Keratinocyte (primary cell): ENCODE results near the gene CADM2. TPM values are rescaled to one million over a fixed set of nuclear protein-coding genes. Genes with fewer than 3 reads are reported as not detected.

Experiments
- DNase-seq: peaks from one replicate; pipeline ENCODE4 v3.0.0-alpha.2; 2011; ENCODE audit warnings: low read depth, missing footprints, low spot score
- FAIRE-seq: peaks from 2 replicates; lab custom pipeline; 2011; peaks lifted over from hg19 to GRCh38; lab: Jason Lieb, UNC
- H2AFZ ChIP-seq: 2 replicates; pipeline ENCODE4 v1.6.0; 2012; ENCODE audit warnings: low read length, control low read depth, inconsistent platforms; ENCODE audit not compliant: control insufficient read depth
- H3K27ac ChIP-seq: 2 replicates; pipeline ENCODE4 v1.5.1; 2011; ENCODE audit warnings: low read length; ENCODE audit not compliant: control insufficient read depth, insufficient read depth
- H3K27me3 ChIP-seq: 3 replicates; pipeline ENCODE4 v1.6.0; 2011; ENCODE audit warnings: low read length; ENCODE audit not compliant: control insufficient read depth, insufficient read depth; ENCODE audit errors: extremely low read depth
- H3K36me3 ChIP-seq, 2 experiments: 2 replicates in 1 of 2; 3 replicates in 1 of 2; pipeline ENCODE4 v1.5.1; 2011; ENCODE audit warnings: low read length in 2 of 2, mild to moderate bottlenecking in 1 of 2; ENCODE audit not compliant: control insufficient read depth in 2 of 2, insufficient read depth in 2 of 2; ENCODE audit errors: extremely low read depth in 1 of 2
- H3K4me1 ChIP-seq: 3 replicates; pipeline ENCODE4 v1.5.1; 2011; ENCODE audit warnings: low read length; ENCODE audit not compliant: control insufficient read depth, insufficient read depth; ENCODE audit errors: extremely low read depth
- H3K4me2 ChIP-seq: 3 replicates; pipeline ENCODE4 v1.6.0; 2011; ENCODE audit warnings: low read depth, low read length; ENCODE audit not compliant: control insufficient read depth, insufficient read depth; ENCODE audit errors: extremely low read depth
- H3K4me3 ChIP-seq, 3 experiments: fragments of 200-600 bp in 1 of 3; sonication (generic) in 1 of 3; 2 replicates in 2 of 3; 3 replicates in 1 of 3; pipeline ENCODE4 v1.5.1; 2011 to 2016; ENCODE audit warnings: low read length in 3 of 3, mild to moderate bottlenecking in 3 of 3, control low read depth in 2 of 3, inconsistent platforms in 1 of 3, low read depth in 1 of 3, mixed read lengths in 1 of 3, mixed run types in 1 of 3, moderate library complexity in 1 of 3; ENCODE audit not compliant: control insufficient read depth in 2 of 3, insufficient read depth in 2 of 3; ENCODE audit errors: extremely low read depth in 1 of 3
- H3K79me2 ChIP-seq: 2 replicates; pipeline ENCODE4 v1.6.0; 2012; ENCODE audit warnings: low read length; ENCODE audit not compliant: control insufficient read depth, insufficient read depth
- H3K9ac ChIP-seq: 3 replicates; pipeline ENCODE4 v1.6.0; 2011; ENCODE audit warnings: low read length; ENCODE audit not compliant: control insufficient read depth, insufficient read depth; ENCODE audit errors: extremely low read depth
- H3K9me1 ChIP-seq: 3 replicates; pipeline ENCODE4 v1.6.0; 2011; ENCODE audit warnings: low read length; ENCODE audit not compliant: control insufficient read depth, insufficient read depth; ENCODE audit errors: extremely low read depth
- H3K9me3 ChIP-seq: 2 replicates; pipeline ENCODE4 v1.5.1; 2012; ENCODE audit warnings: low read depth, low read length; ENCODE audit not compliant: control insufficient read depth
- H4K20me1 ChIP-seq: 3 replicates; pipeline ENCODE4 v1.6.0; 2011; ENCODE audit warnings: low read length; ENCODE audit not compliant: control insufficient read depth, insufficient read depth; ENCODE audit errors: extremely low read depth
- EZH2 ChIP-seq: IDR thresholded peaks from one replicate; pipeline ENCODE4 v1.6.1; 2012; ENCODE audit warnings: inconsistent platforms, mild to moderate bottlenecking, low read length, moderate library complexity
- dilution Hi-C: fragments of 300-500 bp; cut with MboI; formaldehyde crosslinking; loops from one replicate; pipeline ENCODE4 v1.7.0; 2020; ENCODE audit warnings: low sequenced_read_pairs; ENCODE audit not compliant: extremely low pct_ligation_motif_present
- polyA plus RNA-seq, 5 experiments: library from polyadenylated mRNA; depleted of rRNA in 3 of 5; stranded (reverse) in 3 of 5; stranded (forward) in 1 of 5; unstranded in 1 of 5; fragments of >200 nt; gene quantifications; 1 replicate in 1 of 5; 2 replicates in 3 of 5; 3 replicates in 1 of 5; pipeline versions ENCODE4 v1.2.1 to v1.2.3, GENCODE V29; 2011 to 2012; ENCODE audit warnings: missing spikeins in 2 of 5, low read depth in 1 of 5, low replicate concordance in 1 of 5
- TF ChIP-seq, protein P1 (sequence below), 3 experiments: IDR thresholded peaks in 1 of 3; conservative IDR thresholded peaks in 1 of 3; optimal IDR thresholded peaks in 1 of 3; 2 replicates in 2 of 3; 3 replicates in 1 of 3; pipeline versions ENCODE3 to v1.5.1; 2011; ENCODE audit warnings: low read length in 3 of 3, mild to moderate bottlenecking in 3 of 3, moderate library complexity in 2 of 3, control low read depth in 1 of 3, inconsistent platforms in 1 of 3; ENCODE audit not compliant: insufficient read depth in 2 of 3; ENCODE audit errors: extremely low read depth in 1 of 3

CADM2 gene
- polyA plus RNA-seq, 1 donor (not counting 4 experiments of a cell fraction or from before 2014, with no cell fraction given): not detected

DNA sequence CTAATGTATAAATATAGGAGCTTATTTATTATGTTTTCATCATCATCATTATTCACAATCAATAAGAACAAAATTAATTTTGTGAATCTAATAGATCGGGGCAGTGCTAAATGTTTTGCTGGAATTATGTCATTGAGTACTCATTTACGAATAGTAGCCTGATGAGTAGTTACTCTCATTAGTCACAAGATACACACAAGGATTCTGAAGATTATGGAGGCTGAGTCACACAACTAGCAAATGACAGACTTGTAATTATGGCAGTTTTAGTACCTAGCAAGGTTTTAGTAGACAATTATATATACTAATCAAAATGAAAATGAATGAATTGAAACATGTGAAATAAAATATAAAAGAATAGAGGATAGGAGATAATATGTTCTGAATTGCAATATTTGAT lies 954.2 kb downstream of the CADM2 start:
- H3K36me3 ChIP-seq: no peaks in the 10 kb centered on the region
- dilution Hi-C loops: no loop called here
- no peak overlapping the region for H3K4me2 ChIP-seq
- no peak overlapping the region for H3K27ac ChIP-seq
- H3K9me1 ChIP-seq: no peaks in the 10 kb centered on the region
- H4K20me1 ChIP-seq: no peaks in the 10 kb centered on the region
- TF ChIP-seq, protein P1, sequence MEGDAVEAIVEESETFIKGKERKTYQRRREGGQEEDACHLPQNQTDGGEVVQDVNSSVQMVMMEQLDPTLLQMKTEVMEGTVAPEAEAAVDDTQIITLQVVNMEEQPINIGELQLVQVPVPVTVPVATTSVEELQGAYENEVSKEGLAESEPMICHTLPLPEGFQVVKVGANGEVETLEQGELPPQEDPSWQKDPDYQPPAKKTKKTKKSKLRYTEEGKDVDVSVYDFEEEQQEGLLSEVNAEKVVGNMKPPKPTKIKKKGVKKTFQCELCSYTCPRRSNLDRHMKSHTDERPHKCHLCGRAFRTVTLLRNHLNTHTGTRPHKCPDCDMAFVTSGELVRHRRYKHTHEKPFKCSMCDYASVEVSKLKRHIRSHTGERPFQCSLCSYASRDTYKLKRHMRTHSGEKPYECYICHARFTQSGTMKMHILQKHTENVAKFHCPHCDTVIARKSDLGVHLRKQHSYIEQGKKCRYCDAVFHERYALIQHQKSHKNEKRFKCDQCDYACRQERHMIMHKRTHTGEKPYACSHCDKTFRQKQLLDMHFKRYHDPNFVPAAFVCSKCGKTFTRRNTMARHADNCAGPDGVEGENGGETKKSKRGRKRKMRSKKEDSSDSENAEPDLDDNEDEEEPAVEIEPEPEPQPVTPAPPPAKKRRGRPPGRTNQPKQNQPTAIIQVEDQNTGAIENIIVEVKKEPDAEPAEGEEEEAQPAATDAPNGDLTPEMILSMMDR (optimal IDR thresholded peaks at IDR 0.05 in 1 of 3, IDR thresholded peaks at IDR 0.05 in 1 of 3, conservative IDR thresholded peaks at IDR 0.05 in 1 of 3; ENCODE audit: extremely low read depth in 1 of 3, insufficient read depth in 2 of 3, low read length in 3 of 3): no peak
- H3K9me3 ChIP-seq: no peaks in the 10 kb centered on the region
- H3K79me2 ChIP-seq: no peaks in the 10 kb centered on the region
- DNase-seq (no peak), FAIRE-seq (no peak)
- no peaks in the 10 kb centered on the region for H3K4me1 ChIP-seq
- H3K27me3 ChIP-seq: no peaks in the 10 kb centered on the region
- H3K4me3 ChIP-seq: no peak overlapping the region
- no peak overlapping the region for H2AFZ ChIP-seq
- H3K9ac ChIP-seq: no peak overlapping the region

DNA sequence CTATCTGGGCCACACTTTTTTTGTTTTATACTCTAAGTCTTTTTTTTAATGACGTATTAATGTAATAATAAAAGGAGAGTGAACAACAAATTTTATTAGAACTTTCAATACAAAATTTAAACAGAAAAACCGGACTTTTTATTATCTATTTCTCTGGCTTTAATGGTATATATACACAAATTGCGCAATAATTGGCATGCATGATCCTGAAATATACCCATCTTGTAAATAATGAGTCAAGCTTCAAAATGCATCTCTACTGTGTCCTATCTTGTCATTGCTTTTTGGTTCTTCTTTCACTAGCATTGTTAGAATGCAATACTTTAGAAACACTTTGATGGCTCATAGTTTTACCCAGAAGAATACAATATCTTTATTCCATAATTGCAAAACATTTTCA lies 963.6 kb downstream of the CADM2 start:
- Histone ChIP-seq H3K36me3 (no peaks in the 10 kb centered on the region), H3K27ac (no peak overlapping the region), H3K27me3 (no peaks in the 10 kb centered on the region), H3K4me3 (no peak overlapping the region), H2AFZ (no peak overlapping the region), H3K4me2 (no peak overlapping the region), H3K79me2 (no peaks in the 10 kb centered on the region), H3K4me1 (no peaks in the 10 kb centered on the region), H3K9me3 (no peaks in the 10 kb centered on the region), H3K9me1 (no peaks in the 10 kb centered on the region), H3K9ac (no peak overlapping the region), H4K20me1 (no peaks in the 10 kb centered on the region)
- TF ChIP-seq EZH2: no peak
- TF ChIP-seq, protein P1 (optimal IDR thresholded peaks at IDR 0.05 in 1 of 3, IDR thresholded peaks at IDR 0.05 in 1 of 3, conservative IDR thresholded peaks at IDR 0.05 in 1 of 3; ENCODE audit: extremely low read depth in 1 of 3, insufficient read depth in 2 of 3, low read length in 3 of 3): no peak
- dilution Hi-C loops: no loop called here
- no peak for FAIRE-seq
- DNase-seq: no peak
